Endothelial cell of umbilical vein (primary cell): ENCODE results near the gene BANF2. TPM values are rescaled to one million over a fixed set of nuclear protein-coding genes. Genes with fewer than 3 reads are reported as not detected.

Experiments used
- BruUV-seq: library from RNA; stranded (reverse); fragments of 400-500 nt; replicated peaks from 2 replicates; lab custom pipeline; 2021; lab: Mats Ljungman, UMichigan
- CTCF ChIA-PET: fragments of 300-600, 350-600 bp; sonication (Branson Sonifier 250); formaldehyde crosslinking; loops from one replicate; lab custom pipeline; 2021; ENCODE audit warnings: antibody characterized with exemption, inconsistent platforms; lab: Charles Lee
- POLR2A ChIA-PET: fragments of 300-600, 350-600 bp; sonication (Branson Sonifier 250); formaldehyde crosslinking; loops from one replicate; lab custom pipeline; 2021; ENCODE audit warnings: antibody characterized with exemption, inconsistent platforms; lab: Charles Lee
- DNase-seq: peaks from one replicate; pipeline ENCODE4 v3.0.0-alpha.2; 2011; ENCODE audit warnings: low read depth, low spot score
- FAIRE-seq: peaks from 2 replicates; lab custom pipeline; 2011; peaks lifted over from hg19 to GRCh38; lab: Jason Lieb, UNC
- H2AFZ ChIP-seq: 2 replicates; pipeline ENCODE4 v1.6.0; 2012; ENCODE audit warnings: low read depth, low read length, control low read depth, inconsistent platforms
- H3K27ac ChIP-seq: 2 replicates; pipeline ENCODE4 v1.5.1; 2011; ENCODE audit warnings: low read depth, mild to moderate bottlenecking, control low read depth, low read length, moderate library complexity; ENCODE audit not compliant: insufficient read depth
- H3K27me3 ChIP-seq, 2 experiments: 2 replicates each; pipeline versions ENCODE4 v1.6.0 to v1.6.1; 2011; ENCODE audit warnings: low read length in 2 of 2, mixed read lengths in 1 of 2; ENCODE audit not compliant: control insufficient read depth in 2 of 2, insufficient read depth in 2 of 2
- H3K36me3 ChIP-seq, 2 experiments: 2 replicates in 1 of 2; 3 replicates in 1 of 2; pipeline ENCODE4 v1.5.1; 2011; ENCODE audit warnings: low read length in 2 of 2, mild to moderate bottlenecking in 1 of 2, moderate library complexity in 1 of 2; ENCODE audit not compliant: control insufficient read depth in 2 of 2, insufficient read depth in 2 of 2; ENCODE audit errors: extremely low read depth in 1 of 2
- H3K4me1 ChIP-seq: 3 replicates; pipeline ENCODE4 v1.5.1; 2011; ENCODE audit warnings: mild to moderate bottlenecking, low read length; ENCODE audit not compliant: control insufficient read depth, insufficient read depth; ENCODE audit errors: extremely low read depth
- H3K4me2 ChIP-seq: 2 replicates; pipeline ENCODE4 v1.6.1; 2011; ENCODE audit warnings: low read length, control low read depth, mixed read lengths; ENCODE audit not compliant: insufficient read depth
- H3K4me3 ChIP-seq, 3 experiments: fragments of 200-600 bp in 1 of 3; sonication (generic), shearing (Covaris generic) in 1 of 3; replicated peaks in 1 of 3; 2 replicates each; pipeline ENCODE4 v1.5.1; 2011 to 2016; ENCODE audit warnings: control low read depth in 3 of 3, low read length in 3 of 3, mild to moderate bottlenecking in 2 of 3, inconsistent platforms in 1 of 3, low read depth in 1 of 3, moderate library complexity in 1 of 3; ENCODE audit not compliant: insufficient read depth in 1 of 3
- H3K79me2 ChIP-seq: 2 replicates; pipeline ENCODE4 v1.6.0; 2012; ENCODE audit warnings: low read length, inconsistent platforms; ENCODE audit not compliant: control insufficient read depth, insufficient read depth
- H3K9ac ChIP-seq: replicated peaks from 2 replicates; pipeline ENCODE3; 2011; ENCODE audit warnings: low read length, control low read depth; ENCODE audit not compliant: insufficient read depth; ENCODE audit errors: extremely low read depth
- H3K9me1 ChIP-seq: replicated peaks from 3 replicates; pipeline ENCODE4 v1.6.0; 2011; ENCODE audit warnings: mild to moderate bottlenecking, low read length; ENCODE audit not compliant: control insufficient read depth, insufficient read depth; ENCODE audit errors: extremely low read depth
- H3K9me3 ChIP-seq: replicated peaks from 2 replicates; pipeline ENCODE4 v1.5.1; 2012; ENCODE audit warnings: low read length, inconsistent platforms; ENCODE audit not compliant: control insufficient read depth, insufficient read depth
- H4K20me1 ChIP-seq: replicated peaks from 2 replicates; pipeline ENCODE3; 2011; ENCODE audit warnings: mild to moderate bottlenecking, low read length; ENCODE audit not compliant: control insufficient read depth, insufficient read depth; ENCODE audit errors: extremely low read depth
- CTCF ChIP-seq, 2 donors: IDR thresholded peaks; 1 replicate in 1 of 2; 2 replicates in 1 of 2; pipeline ENCODE4 v1.5.1; 2011; ENCODE audit warnings: low read length in 2 of 2, mild to moderate bottlenecking in 2 of 2, moderate library complexity in 2 of 2, control low read depth in 1 of 2, inconsistent platforms in 1 of 2, low read depth in 1 of 2; ENCODE audit not compliant: insufficient read depth in 1 of 2; ENCODE audit errors: extremely low read depth in 1 of 2
- EZH2 ChIP-seq: IDR thresholded peaks from 2 replicates; pipeline ENCODE4 v1.6.1; 2012; ENCODE audit warnings: borderline replicate concordance, low read depth, mild to moderate bottlenecking, moderate library complexity, low read length, inconsistent platforms; ENCODE audit not compliant: severe bottlenecking
- FOS ChIP-seq: IDR thresholded peaks from 2 replicates; pipeline ENCODE4 v1.6.1; 2011; ENCODE audit warnings: mild to moderate bottlenecking, low read length, moderate library complexity, borderline replicate concordance; ENCODE audit not compliant: insufficient read depth
- GATA2 ChIP-seq: IDR thresholded peaks from 2 replicates; pipeline ENCODE4 v1.7.0; 2011; ENCODE audit warnings: low read depth, mild to moderate bottlenecking, moderate library complexity, mixed read lengths, low read length; ENCODE audit not compliant: insufficient read length, insufficient read depth
- JUN ChIP-seq: IDR thresholded peaks from 2 replicates; pipeline ENCODE4 v1.6.1; 2011; ENCODE audit warnings: borderline replicate concordance, low read depth; ENCODE audit not compliant: insufficient read length, insufficient read depth
- MAX ChIP-seq: IDR thresholded peaks from 2 replicates; pipeline ENCODE4 v1.6.1; 2011; ENCODE audit not compliant: insufficient read depth, insufficient read length
- MYC ChIP-seq: IDR thresholded peaks from one replicate; pipeline ENCODE4 v1.6.1; 2011; ENCODE audit warnings: mild to moderate bottlenecking, low read depth, low read length
- POLR2A ChIP-seq: IDR thresholded peaks from 2 replicates; pipeline ENCODE4 v1.6.1; 2012; ENCODE audit warnings: low read depth, mild to moderate bottlenecking, control low read depth, low read length
- POLR2AphosphoS5 ChIP-seq: IDR thresholded peaks from 2 replicates; pipeline ENCODE4 v1.6.1; 2012; ENCODE audit warnings: low read depth, mild to moderate bottlenecking, control low read depth, low read length, moderate library complexity; ENCODE audit not compliant: insufficient read depth
- dilution Hi-C: fragments of 300-500 bp; cut with MboI; formaldehyde crosslinking; loops from one replicate; pipeline ENCODE4 v1.15.0; 2019; ENCODE audit warnings: low sequenced_read_pairs; ENCODE audit not compliant: extremely low pct_ligation_motif_present
- intact Hi-C: fragments of 100-400 bp; cut with micrococcal nuclease; formaldehyde crosslinking; loops from one replicate; pipeline ENCODE4 v1.10.0; 2022
- polyA plus RNA-seq, 4 experiments: library from polyadenylated mRNA; depleted of rRNA in 3 of 4; stranded (reverse) in 3 of 4; unstranded in 1 of 4; fragments of >200 nt; gene quantifications; 2 replicates each; pipeline versions ENCODE4 v1.2.1 to v1.2.3, GENCODE V29; 2011 to 2012; ENCODE audit warnings: missing spikeins in 1 of 4
- total RNA-seq: library from RNA; stranded (reverse); gene quantifications from 2 replicates; pipeline ENCODE4 v1.2.3, GENCODE V29; 2021

The BANF2 gene
- total and polyA plus RNA-seq, 2 donors (not counting 3 experiments of a cell fraction or from before 2014, with no cell fraction given) = not detected

- ChIA-PET CTCF (interaction anchor here (0.7 kb wide), 1 partner anchor 23 kb away, joined by 5 read pairs; no protein-coding TSS in a partner anchor), POLR2A (no interaction called here)
These were observed 52.7 kb downstream of the BANF2 start for GRCh38 chr20:17752459-17752858.

GRCh38 chr20:17753516-17753915 is 53.8 kb downstream of the BANF2 start:
- FAIRE-seq (no peak), DNase-seq (no peak)
- dilution Hi-C loops = no loop called here
- intact Hi-C loops = no loop called here
- TF ChIP-seq GATA2 (no peak), CTCF (IDR thresholded peaks at IDR 0.05; ENCODE audit: extremely low read depth in 1 of 2, insufficient read depth in 1 of 2, low read depth in 1 of 2, low read length in 2 of 2) (no peak), POLR2AphosphoS5 (no peak), POLR2A (no peak), EZH2 (no peak), JUN (no peak), MYC (no peak), MAX (no peak), FOS (no peak)
- Histone ChIP-seq H2AFZ (no peak overlapping the region), H3K4me3 (no peak overlapping the region), H3K36me3 (no peaks in the 10 kb centered on the region), H4K20me1 (no peaks in the 10 kb centered on the region), H3K9me1 (no peaks in the 10 kb centered on the region), H3K9me3 (no peaks in the 10 kb centered on the region), H3K79me2 (no peaks in the 10 kb centered on the region), H3K27me3 (peaks cover 6 to 18% of the 10 kb centered on the region in 2 experiments), H3K4me2 (no peak overlapping the region), H3K9ac (no peak overlapping the region), H3K4me1 (peaks cover 18% of the 10 kb centered on the region), H3K27ac (no peak overlapping the region)
- CTCF ChIA-PET = interaction anchor here (1.5 kb wide), 1 partner anchor 17 kb away, joined by 3 read pairs; no protein-coding TSS in a partner anchor
- BruUV-seq = no TSS peak
- POLR2A ChIA-PET = no interaction called here

More at GRCh38 chr20:17752459-17752858, 52.7 kb downstream of the BANF2 start:
- no TSS peak for BruUV-seq
- DNase-seq (no peak), FAIRE-seq (no peak)
- peaks cover 6 to 18% of the 10 kb centered on the region in 2 experiments for H3K27me3 ChIP-seq
- intact Hi-C loops (no loop called here), dilution Hi-C loops (no loop called here)
- H3K9ac ChIP-seq = no peak overlapping the region
- H3K9me3 ChIP-seq = no peaks in the 10 kb centered on the region
- no peak overlapping the region for H2AFZ ChIP-seq
- no peak for TF ChIP-seq GATA2
- TF ChIP-seq JUN = no peak
- TF ChIP-seq MYC = no peak
- TF ChIP-seq EZH2 = no peak
- no peak for TF ChIP-seq POLR2A
- H3K79me2 ChIP-seq = no peaks in the 10 kb centered on the region
- H3K4me3 ChIP-seq = no peak overlapping the region
- H3K4me1 ChIP-seq = peaks cover 23% of the 10 kb centered on the region
- no peaks in the 10 kb centered on the region for H3K9me1 ChIP-seq
- no peaks in the 10 kb centered on the region for H4K20me1 ChIP-seq
- no peaks in the 10 kb centered on the region for H3K36me3 ChIP-seq
- no peak overlapping the region for H3K4me2 ChIP-seq
- no peak overlapping the region for H3K27ac ChIP-seq
